ENCODE data around the gene EFNB3.

DNA sequence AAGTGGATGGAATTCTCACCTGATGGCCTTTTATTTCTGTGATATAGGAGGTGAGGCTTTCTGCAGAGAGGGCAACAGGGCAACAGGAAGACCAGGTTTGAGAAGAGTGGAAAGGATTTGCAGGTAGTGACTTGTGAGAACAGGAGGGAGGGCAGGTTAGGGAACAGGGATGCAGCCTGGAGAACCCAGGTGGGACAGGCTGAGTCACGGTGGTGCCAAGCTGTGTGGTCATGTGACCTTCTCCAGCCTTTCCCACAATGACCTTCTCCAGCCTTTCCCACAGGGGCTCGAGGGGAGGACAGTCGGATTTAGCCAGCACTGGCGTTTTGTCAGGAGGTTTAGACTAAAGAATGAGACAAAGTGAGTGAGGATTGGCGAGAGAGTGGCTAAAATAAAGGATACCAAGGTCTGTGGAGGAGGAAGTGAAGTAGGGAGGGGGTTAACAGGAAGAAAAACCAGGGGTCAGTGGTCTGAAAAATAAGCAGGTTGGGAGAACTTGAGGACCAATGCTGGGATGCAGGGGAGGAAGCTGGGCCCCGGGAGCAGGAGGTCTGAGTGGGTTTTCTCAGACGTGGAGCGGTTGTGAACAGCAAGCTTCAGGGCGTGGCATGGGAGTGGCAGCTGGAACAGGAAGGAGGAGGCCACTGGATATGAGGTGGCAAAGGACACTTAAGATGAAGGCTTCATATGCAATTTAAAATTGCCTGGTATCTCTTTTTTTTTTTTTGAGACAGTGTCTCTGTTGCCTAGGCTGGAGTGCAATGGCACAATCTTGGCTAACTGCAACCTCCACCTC lies 50.3 kb downstream of the EFNB3 start:
- no peak for TF ChIP-seq CTCF (conservative IDR thresholded peaks at IDR 0.05; ENCODE audit: low read depth, low read length)
- TF ChIP-seq POLR2A (IDR thresholded peaks at IDR 0.05; ENCODE audit: low read depth, low read length) = no peak
- no peak for TF ChIP-seq MAZ (IDR thresholded peaks at IDR 0.05; ENCODE audit: borderline replicate concordance, low read depth, low read length)
- TF ChIP-seq CEBPB (IDR thresholded peaks at IDR 0.05; ENCODE audit: low read depth, low read length) = no peak
- no peak for TF ChIP-seq RAD21 (IDR thresholded peaks at IDR 0.05; ENCODE audit: low read length)
- TF ChIP-seq USF2 (IDR thresholded peaks at IDR 0.05; ENCODE audit: low read depth, low read length) = no peak
- no peak for TF ChIP-seq MAFK (IDR thresholded peaks at IDR 0.05; ENCODE audit: low read depth, low read length)
- no peak for TF ChIP-seq SMC3 (IDR thresholded peaks at IDR 0.05; ENCODE audit: low read depth, low read length)
- no peak for TF ChIP-seq RCOR1 (IDR thresholded peaks at IDR 0.05; ENCODE audit: insufficient replicate concordance, low read length)
